ENCODE data around the gene TCAP. TPM values are rescaled to one million over a fixed set of nuclear protein-coding genes. Genes with fewer than 3 reads are reported as not detected.

The TCAP gene
- total and polyA plus RNA-seq, 2 experiments from 2014 or later = 0.43 TPM; not detected in 1

DNA sequence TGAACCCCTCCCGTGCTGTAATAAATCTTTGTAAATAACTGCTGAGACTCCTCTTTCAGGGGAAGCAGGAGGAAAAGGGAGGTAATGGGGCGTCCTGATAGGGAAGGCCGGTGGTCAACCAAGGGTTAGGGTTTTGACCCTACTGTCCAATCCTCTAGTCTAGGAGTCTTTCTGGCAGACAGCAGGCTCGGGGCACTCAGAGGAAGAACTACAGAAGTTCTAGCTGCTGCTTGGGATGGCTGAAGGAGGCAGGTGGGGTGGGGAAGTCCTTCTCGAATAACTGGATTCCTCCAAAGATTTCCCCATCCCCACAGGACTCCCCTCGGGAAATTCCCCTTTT, 28.6 kb upstream of the TCAP start:
- H3K27me3 ChIP-seq (replicated peaks; ENCODE audit: insufficient read depth) = peaks cover 5% of the 10 kb centered on the region; the same call in 1 of the 2 replicates
- DNase-seq = no peak
- H2AFZ ChIP-seq = peak overlapping the region; percentile 88
- H4K20me1 ChIP-seq (ENCODE audit: insufficient read depth) = no peaks in the 10 kb centered on the region
- no peaks in the 10 kb centered on the region for H3K9me3 ChIP-seq (ENCODE audit: low read depth)
- H3K79me2 ChIP-seq (ENCODE audit: insufficient read depth) = peaks cover 45% of the 10 kb centered on the region
- TF ChIP-seq EZH2 (IDR thresholded peaks at IDR 0.05; ENCODE audit: insufficient read depth, poor library complexity, severe bottlenecking) (no peak), EZH2phosphoT487 (IDR thresholded peaks at IDR 0.05; ENCODE audit: insufficient read depth, low read depth) (no peak)
- H3K27ac ChIP-seq = peak overlapping the region; percentile 28
- H3K36me3 ChIP-seq (ENCODE audit: low read depth) = no peaks in the 10 kb centered on the region
- H3K9ac ChIP-seq = peak overlapping the region; percentile 85
- H3K4me1 ChIP-seq (ENCODE audit: insufficient read depth) = peaks cover 18% of the 10 kb centered on the region
- 28 to 31% methylated on average over 6 of the region's 6 CpGs for WGBS, 2 experiments (ENCODE audit: low coverage in 1 of 2, low lambda C conversion rate in 2 of 2, missing lambda C conversion rate in 2 of 2)
- H3K9me2 ChIP-seq (ENCODE audit: insufficient read depth) = no peaks in the 10 kb centered on the region
- no peaks in the 10 kb centered on the region for H3F3A ChIP-seq (ENCODE audit: insufficient read depth)
- peak overlapping the region; percentile 99 for H3K4me3 ChIP-seq
- in situ Hi-C loops (cut with MboI) = no loop called here
- H3K4me2 ChIP-seq (ENCODE audit: unreplicated experiment) = peak overlapping the region; percentile 98

DNA sequence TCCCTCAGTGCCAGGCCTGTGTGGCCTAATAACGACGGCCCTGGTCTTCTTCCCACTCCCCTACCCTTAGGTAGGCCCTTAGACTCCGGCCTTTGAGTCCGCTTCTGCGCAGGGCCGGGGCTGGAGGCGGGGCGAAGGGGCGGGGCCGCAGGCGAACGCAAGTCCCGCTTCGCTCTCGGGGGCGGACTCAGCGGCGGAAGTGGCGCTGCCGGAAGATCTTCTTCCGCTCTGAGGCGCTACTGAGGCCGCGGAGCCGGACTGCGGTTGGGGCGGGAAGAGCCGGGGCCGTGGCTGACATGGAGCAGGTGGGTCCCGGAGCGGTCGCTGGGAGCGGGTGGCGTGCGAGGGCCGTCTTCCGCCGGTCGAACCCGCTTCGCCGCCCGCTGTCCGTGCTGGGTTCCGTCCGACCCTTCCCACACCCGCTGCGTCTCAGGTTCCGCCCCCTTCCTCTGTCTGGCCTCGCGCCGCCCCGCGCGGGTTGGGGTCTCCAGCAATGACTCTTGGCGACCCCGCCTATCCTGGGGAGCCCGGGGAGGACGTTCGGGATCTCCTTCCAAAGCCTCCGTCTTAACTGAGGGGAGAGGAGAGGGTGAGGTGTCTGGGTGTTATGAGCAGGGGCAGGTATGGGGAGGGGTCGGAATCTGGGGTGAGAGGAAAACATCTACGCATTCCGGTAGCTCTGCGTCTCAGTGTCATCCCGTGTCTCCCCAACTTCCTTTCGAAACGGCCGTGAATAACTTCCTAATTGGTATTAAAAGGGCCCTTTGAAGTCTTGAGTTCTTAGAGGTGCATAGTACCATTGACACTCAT, 28.0 kb upstream of the TCAP start, which contains the start of gene STARD3:
TSS of gene STARD3 (plus strand) at position 218 of the 810 bp plus-strand sequence. CDS start 16,388 bp downstream, outside the sequence.
- peak within 1 kb of the TSS; percentile 28 for H3K27ac ChIP-seq
- in situ Hi-C loops (cut with MboI) = no loop called here
- no peaks in the 10 kb centered on the region for H3K36me3 ChIP-seq (ENCODE audit: low read depth)
- peak; percentile 95 for DNase-seq
- 1 to 3% methylated on average over 50 to 57 of the region's 69 CpGs for WGBS, 2 experiments (ENCODE audit: low coverage in 1 of 2, low lambda C conversion rate in 2 of 2, missing lambda C conversion rate in 2 of 2)
- no peaks in the 10 kb centered on the region for H3F3A ChIP-seq (ENCODE audit: insufficient read depth)
- H3K9me3 ChIP-seq (ENCODE audit: low read depth) = no peaks in the 10 kb centered on the region
- H2AFZ ChIP-seq = peak within 1 kb of the TSS; percentile 88
- H3K4me3 ChIP-seq = peak within 1 kb of the TSS; percentile 99
- H3K9ac ChIP-seq = peak within 1 kb of the TSS; percentile 85
- H3K4me2 ChIP-seq (ENCODE audit: unreplicated experiment) = peak within 1 kb of the TSS; percentile 98
- no peaks in the 10 kb centered on the region for H4K20me1 ChIP-seq (ENCODE audit: insufficient read depth)
- H3K9me2 ChIP-seq (ENCODE audit: insufficient read depth) = no peaks in the 10 kb centered on the region
- peaks cover 18% of the 10 kb centered on the region for H3K4me1 ChIP-seq (ENCODE audit: insufficient read depth)
- peaks cover 50% of the 10 kb centered on the region for H3K79me2 ChIP-seq (ENCODE audit: insufficient read depth)
- TF ChIP-seq EZH2phosphoT487 (IDR thresholded peaks at IDR 0.05; ENCODE audit: insufficient read depth, low read depth) = no peak
- TF ChIP-seq EZH2 (IDR thresholded peaks at IDR 0.05; ENCODE audit: insufficient read depth, poor library complexity, severe bottlenecking) = no peak
- no peaks in the 10 kb centered on the region for H3K27me3 ChIP-seq (replicated peaks; ENCODE audit: insufficient read depth)

GRCh38 chr17:39638317-39638716, 26.8 kb upstream of the TCAP start:
- H2AFZ ChIP-seq = no peak overlapping the region
- H3K27ac ChIP-seq = no peak overlapping the region
- H3K9ac ChIP-seq = peak overlapping the region; percentile 85
- TF ChIP-seq EZH2 (IDR thresholded peaks at IDR 0.05; ENCODE audit: insufficient read depth, poor library complexity, severe bottlenecking) = no peak
- no peak for TF ChIP-seq EZH2phosphoT487 (IDR thresholded peaks at IDR 0.05; ENCODE audit: insufficient read depth, low read depth)
- no peaks in the 10 kb centered on the region for H3K9me3 ChIP-seq (ENCODE audit: low read depth)
- in situ Hi-C loops (cut with MboI) = no loop called here
- peaks cover 61% of the 10 kb centered on the region for H3K79me2 ChIP-seq (ENCODE audit: insufficient read depth)
- H3K4me2 ChIP-seq (ENCODE audit: unreplicated experiment) = peak overlapping the region; percentile 98
- peak overlapping the region; percentile 99 for H3K4me3 ChIP-seq
- no peak for DNase-seq
- no peaks in the 10 kb centered on the region for H4K20me1 ChIP-seq (ENCODE audit: insufficient read depth)
- no peaks in the 10 kb centered on the region for H3K27me3 ChIP-seq (replicated peaks; ENCODE audit: insufficient read depth)
- peaks cover 23% of the 10 kb centered on the region for H3K4me1 ChIP-seq (ENCODE audit: insufficient read depth)
- no peaks in the 10 kb centered on the region for H3F3A ChIP-seq (ENCODE audit: insufficient read depth)
- WGBS, 2 experiments (ENCODE audit: low coverage in 1 of 2, low lambda C conversion rate in 2 of 2, missing lambda C conversion rate in 2 of 2) = 95 to 98% methylated on average over 7 of the region's 7 CpGs
- no peaks in the 10 kb centered on the region for H3K36me3 ChIP-seq (ENCODE audit: low read depth)
- H3K9me2 ChIP-seq (ENCODE audit: insufficient read depth) = no peaks in the 10 kb centered on the region

GRCh38 chr17:39639043-39639442, 26.1 kb upstream of the TCAP start:
- H3K9me3 ChIP-seq (ENCODE audit: low read depth) = no peaks in the 10 kb centered on the region
- H3K27ac ChIP-seq = no peak overlapping the region
- DNase-seq = no peak
- H3K79me2 ChIP-seq (ENCODE audit: insufficient read depth) = peaks cover 68% of the 10 kb centered on the region
- no peak overlapping the region for H3K4me3 ChIP-seq
- no peak overlapping the region for H3K9ac ChIP-seq
- in situ Hi-C loops (cut with MboI) = no loop called here
- 68 to 86% methylated on average over 2 of the region's 2 CpGs for WGBS, 2 experiments (ENCODE audit: low coverage in 1 of 2, low lambda C conversion rate in 2 of 2, missing lambda C conversion rate in 2 of 2)
- TF ChIP-seq EZH2phosphoT487 (IDR thresholded peaks at IDR 0.05; ENCODE audit: insufficient read depth, low read depth) (no peak), EZH2 (IDR thresholded peaks at IDR 0.05; ENCODE audit: insufficient read depth, poor library complexity, severe bottlenecking) (no peak)
- H3K4me2 ChIP-seq (ENCODE audit: unreplicated experiment) = no peak overlapping the region
- no peaks in the 10 kb centered on the region for H4K20me1 ChIP-seq (ENCODE audit: insufficient read depth)
- no peaks in the 10 kb centered on the region for H3F3A ChIP-seq (ENCODE audit: insufficient read depth)
- no peaks in the 10 kb centered on the region for H3K36me3 ChIP-seq (ENCODE audit: low read depth)
- no peaks in the 10 kb centered on the region for H3K9me2 ChIP-seq (ENCODE audit: insufficient read depth)
- H3K4me1 ChIP-seq (ENCODE audit: insufficient read depth) = peaks cover 24% of the 10 kb centered on the region
- H3K27me3 ChIP-seq (replicated peaks; ENCODE audit: insufficient read depth) = no peaks in the 10 kb centered on the region
- H2AFZ ChIP-seq = no peak overlapping the region

Data from GM23248 (cell line).